Mesodermal cell (in vitro differentiated cells): ENCODE measurements around the gene EHBP1L1.
A peak's percentile ranks its signal among the peaks of the same experiment; 100 is the strongest.
"Not testable (repeated sequence)": the region's sequence is repeated elsewhere in the genome, so short reads cannot be mapped to it uniquely, and the experiment has no call there.

Experiments
- H3K27ac ChIP-seq: 2 replicates; pipeline ENCODE4 v1.7.0; 2013; ENCODE audit warnings: mild to moderate bottlenecking, low read depth, low read length, moderate library complexity; ENCODE audit not compliant: severe bottlenecking
- H3K36me3 ChIP-seq: 2 replicates; pipeline ENCODE4 v1.7.1; 2013; ENCODE audit warnings: mild to moderate bottlenecking, low read length, moderate library complexity; ENCODE audit not compliant: control insufficient read depth, insufficient read depth
- H3K4me1 ChIP-seq: one replicate; pipeline ENCODE4 v1.7.1; 2013; ENCODE audit warnings: mild to moderate bottlenecking, low read length; ENCODE audit not compliant: insufficient read depth, control insufficient read depth, poor library complexity, severe bottlenecking
- H3K4me3 ChIP-seq: 2 replicates; pipeline ENCODE4 v1.7.0; 2013; ENCODE audit warnings: low read length, control low read depth, mild to moderate bottlenecking; ENCODE audit not compliant: insufficient read depth, poor library complexity, severe bottlenecking; ENCODE audit errors: extremely low read depth
- H3K9me3 ChIP-seq: 2 replicates; pipeline ENCODE4 v1.7.1; 2013; ENCODE audit warnings: mild to moderate bottlenecking, low read length, moderate library complexity; ENCODE audit not compliant: control insufficient read depth
- WGBS, 2 experiments: methylation state at CpG; one replicate each; pipeline ENCODE4 v1.1.5; 2013; ENCODE audit warnings: missing lambda C conversion rate in 2 of 2; ENCODE audit not compliant: insufficient coverage in 2 of 2; 5-methylcytosine and 5-hydroxymethylcytosine counted together

The EHBP1L1 gene

DNA sequence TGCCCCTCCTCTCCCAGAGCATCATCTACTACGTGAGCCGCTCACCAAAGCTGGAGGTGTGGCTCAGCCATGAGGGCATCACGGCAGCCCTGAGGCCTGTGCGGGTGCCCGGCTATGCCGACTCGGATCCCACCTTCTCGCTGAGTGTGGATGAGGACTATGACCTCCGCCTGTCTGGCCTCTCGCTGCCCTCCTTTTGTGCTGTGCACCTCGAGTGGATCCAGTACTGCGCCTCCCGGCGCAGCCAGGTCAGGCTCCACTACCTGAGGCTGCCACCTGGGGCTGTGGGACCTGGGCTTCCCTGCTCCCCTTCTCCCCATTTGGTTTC lies 58.2 kb downstream of the EHBP1L1 start:
- peaks cover 69% of the 10 kb centered on the region for H3K36me3 ChIP-seq
- 95 to 97% methylated on average over 10 to 14 of the region's 14 CpGs for WGBS, 2 experiments

GRCh38 chr11:65634440-65634839 lies 58.6 kb downstream of the EHBP1L1 start:
- no peak overlapping the region for H3K27ac ChIP-seq
- no peak overlapping the region for H3K4me3 ChIP-seq
- peaks cover 68% of the 10 kb centered on the region for H3K36me3 ChIP-seq
- H3K4me1 ChIP-seq, result peaks cover 11% of the 10 kb centered on the region
- no peaks in the 10 kb centered on the region for H3K9me3 ChIP-seq
- 94 to 99% methylated on average over 9 to 11 of the region's 11 CpGs for WGBS, 2 experiments

More for the DNA sequence above, 58.2 kb downstream of the EHBP1L1 start:
- H3K9me3 ChIP-seq, result no peaks in the 10 kb centered on the region
- peaks cover 11% of the 10 kb centered on the region for H3K4me1 ChIP-seq
- H3K27ac ChIP-seq, result no peak overlapping the region
- no peak overlapping the region for H3K4me3 ChIP-seq

DNA sequence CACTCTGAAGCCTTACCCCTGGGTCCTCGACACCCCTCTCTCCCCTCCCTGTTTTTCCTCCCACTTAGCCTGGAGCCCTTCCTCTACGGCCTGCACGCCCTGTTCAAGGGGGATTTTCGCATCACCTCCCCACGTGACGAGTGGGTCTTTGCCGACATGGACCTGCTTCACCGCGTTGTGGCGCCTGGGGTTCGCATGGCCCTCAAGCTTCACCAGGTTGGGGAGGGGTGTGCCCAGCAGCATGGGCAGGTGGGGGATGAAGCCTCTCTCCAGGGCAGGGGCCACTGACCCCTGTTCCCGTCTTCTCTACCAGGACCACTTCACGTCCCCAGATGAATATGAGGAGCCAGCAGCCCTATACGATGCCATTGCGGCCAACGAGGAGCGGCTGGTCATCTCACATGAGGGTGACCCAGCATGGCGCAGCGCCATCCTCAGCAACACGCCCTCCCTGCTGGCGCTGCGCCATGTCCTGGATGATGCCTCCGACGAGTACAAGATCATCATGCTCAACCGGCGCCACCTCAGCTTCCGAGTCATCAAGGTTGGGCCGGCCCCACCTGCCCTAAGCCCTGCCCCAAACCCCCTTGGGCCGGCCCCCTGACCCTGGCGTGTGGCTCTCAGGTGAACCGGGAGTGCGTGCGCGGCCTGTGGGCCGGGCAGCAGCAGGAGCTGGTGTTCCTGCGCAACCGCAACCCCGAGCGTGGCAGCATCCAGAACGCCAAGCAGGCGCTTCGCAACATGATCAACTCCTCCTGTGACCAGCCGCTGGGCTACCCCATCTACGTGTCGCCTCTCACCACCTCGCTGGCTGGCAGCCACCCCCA lies 59.3 kb downstream of the EHBP1L1 start:
- Histone ChIP-seq H3K4me1 (peaks cover 11% of the 10 kb centered on the region), H3K27ac (no peak overlapping the region), H3K36me3 (peaks cover 66% of the 10 kb centered on the region), H3K9me3 (no peaks in the 10 kb centered on the region), H3K4me3 (no peak overlapping the region)
- 95 to 97% methylated on average over 41 to 42 of the region's 46 CpGs for WGBS, 2 experiments

DNA sequence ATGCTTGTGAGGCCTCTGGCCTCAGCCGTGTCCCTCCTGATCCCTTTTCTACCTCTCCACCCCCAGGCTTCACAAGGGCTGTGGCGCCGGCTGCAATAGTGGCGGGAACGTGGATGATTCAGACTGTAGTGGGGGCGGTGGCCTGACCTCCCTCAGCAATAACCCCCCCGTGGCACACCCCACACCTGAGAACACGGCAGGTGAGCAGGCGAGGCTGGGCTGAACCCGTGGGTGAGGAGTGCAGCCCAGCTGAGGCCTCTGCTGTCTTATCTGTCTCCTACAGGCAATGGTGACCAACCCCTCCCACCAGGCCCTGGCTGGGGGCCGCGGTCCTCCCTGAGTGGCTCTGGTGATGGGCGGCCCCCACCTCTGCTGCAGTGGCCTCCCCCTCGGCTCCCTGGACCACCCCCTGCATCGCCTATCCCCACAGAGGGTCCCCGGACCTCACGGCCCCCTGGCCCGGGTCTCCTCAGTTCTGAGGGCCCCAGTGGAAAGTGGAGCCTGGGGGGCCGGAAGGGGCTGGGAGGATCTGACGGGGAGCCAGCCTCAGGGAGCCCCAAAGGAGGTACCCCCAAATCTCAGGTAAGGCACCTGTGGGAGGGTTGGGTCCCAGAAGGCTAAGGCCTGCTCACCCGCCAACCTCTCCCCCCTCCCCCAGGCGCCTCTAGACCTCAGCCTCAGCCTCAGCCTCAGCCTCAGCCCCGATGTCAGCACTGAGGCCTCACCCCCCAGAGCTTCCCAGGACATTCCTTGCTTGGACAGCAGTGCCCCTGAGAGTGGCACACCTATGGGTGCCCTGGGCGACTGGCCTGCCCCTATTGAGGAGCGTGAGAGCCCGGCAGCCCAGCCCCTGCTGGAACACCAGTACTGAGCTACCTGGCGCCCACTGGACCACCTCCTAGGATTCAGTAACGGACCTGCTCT lies 60.5 kb downstream of the EHBP1L1 start:
- no peak overlapping the region for H3K27ac ChIP-seq

DNA sequence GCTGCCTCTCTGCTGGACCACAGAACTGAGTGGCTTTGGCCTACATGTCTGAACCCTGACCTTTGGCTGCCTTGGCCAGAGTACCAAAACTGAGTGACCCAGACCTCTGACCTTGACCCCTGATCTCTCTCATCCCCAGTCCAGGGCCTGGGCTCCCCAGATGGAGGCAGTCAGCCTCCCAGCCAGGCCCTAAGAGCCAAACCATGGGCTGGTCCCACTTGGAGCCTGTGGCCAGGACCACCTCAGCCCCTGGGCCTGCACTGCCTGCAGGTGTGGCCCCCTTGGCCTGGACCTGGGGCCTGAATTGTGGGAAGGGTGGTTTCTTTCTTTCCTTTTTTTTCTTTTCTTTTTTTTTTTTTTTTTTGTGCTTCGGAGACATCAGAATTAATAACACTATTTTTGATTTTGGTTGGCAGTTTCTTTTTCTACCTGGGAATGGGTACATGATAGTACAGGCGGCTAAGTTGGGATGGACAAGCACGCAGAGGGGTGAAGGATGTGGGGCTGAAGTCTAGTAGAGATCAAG lies 61.2 kb downstream of the EHBP1L1 start:
- Histone ChIP-seq H3K36me3 (peaks cover 64% of the 10 kb centered on the region), H3K27ac (peak overlapping the region; percentile 87), H3K4me3 (no peak overlapping the region), H3K4me1 (peaks cover 11% of the 10 kb centered on the region), H3K9me3 (no peaks in the 10 kb centered on the region)
- WGBS, 2 experiments, result 82 to 100% methylated on average over 2 of the region's 3 CpGs

More for the DNA sequence above, 60.5 kb downstream of the EHBP1L1 start:
- Histone ChIP-seq H3K9me3 (no peaks in the 10 kb centered on the region), H3K36me3 (peaks cover 61% of the 10 kb centered on the region), H3K4me1 (peaks cover 11% of the 10 kb centered on the region), H3K4me3 (no peak overlapping the region)
- WGBS, 2 experiments, result 96 to 97% methylated on average over 13 to 24 of the region's 28 CpGs

- Histone ChIP-seq H3K4me3 (peak within 1 kb of the TSS; percentile 65), H3K4me1 (peaks cover 11% of the 10 kb centered on the region), H3K9me3 (no peaks in the 10 kb centered on the region), H3K36me3 (peaks cover 69% of the 10 kb centered on the region), H3K27ac (peak within 1 kb of the TSS; percentile 87)
- 6 to 9% methylated on average over 24 to 27 of the region's 46 CpGs for WGBS, 2 experiments
Observed at GRCh38 chr11:65637794-65638419, 62.1 kb downstream of the EHBP1L1 start, which contains the start of gene SIPA1. SIPA1 (plus strand) TSS chr11:65638101; CDS start chr11:65640922, 2,821 bp downstream.

DNA sequence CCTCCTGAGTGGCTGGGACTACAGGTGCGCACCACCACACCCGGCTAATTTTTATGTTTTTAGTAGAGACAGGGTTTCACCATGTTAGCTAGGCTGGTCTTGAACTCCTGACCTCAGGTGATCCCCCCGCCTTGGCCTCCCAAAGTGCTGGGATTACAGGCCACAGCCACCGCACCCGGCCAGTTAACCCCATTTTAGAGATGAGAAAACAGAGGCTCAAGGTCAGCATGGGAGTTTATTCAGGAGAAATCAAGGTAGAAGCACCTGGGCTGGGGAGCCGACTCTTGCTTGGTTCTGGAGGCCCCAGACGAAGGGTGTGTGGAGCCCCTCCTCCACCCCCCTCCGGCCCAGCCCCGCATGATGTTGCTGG lies 63.4 kb downstream of the EHBP1L1 start:
- not testable (repeated sequence) for H3K9me3 ChIP-seq, H3K27ac ChIP-seq, H3K4me3 ChIP-seq
- Histone ChIP-seq H3K4me1 (peaks cover 11% of the 10 kb centered on the region), H3K36me3 (peaks cover 65% of the 10 kb centered on the region)
- WGBS, 2 experiments, result 97 to 100% methylated on average over 5 of the region's 9 CpGs

DNA sequence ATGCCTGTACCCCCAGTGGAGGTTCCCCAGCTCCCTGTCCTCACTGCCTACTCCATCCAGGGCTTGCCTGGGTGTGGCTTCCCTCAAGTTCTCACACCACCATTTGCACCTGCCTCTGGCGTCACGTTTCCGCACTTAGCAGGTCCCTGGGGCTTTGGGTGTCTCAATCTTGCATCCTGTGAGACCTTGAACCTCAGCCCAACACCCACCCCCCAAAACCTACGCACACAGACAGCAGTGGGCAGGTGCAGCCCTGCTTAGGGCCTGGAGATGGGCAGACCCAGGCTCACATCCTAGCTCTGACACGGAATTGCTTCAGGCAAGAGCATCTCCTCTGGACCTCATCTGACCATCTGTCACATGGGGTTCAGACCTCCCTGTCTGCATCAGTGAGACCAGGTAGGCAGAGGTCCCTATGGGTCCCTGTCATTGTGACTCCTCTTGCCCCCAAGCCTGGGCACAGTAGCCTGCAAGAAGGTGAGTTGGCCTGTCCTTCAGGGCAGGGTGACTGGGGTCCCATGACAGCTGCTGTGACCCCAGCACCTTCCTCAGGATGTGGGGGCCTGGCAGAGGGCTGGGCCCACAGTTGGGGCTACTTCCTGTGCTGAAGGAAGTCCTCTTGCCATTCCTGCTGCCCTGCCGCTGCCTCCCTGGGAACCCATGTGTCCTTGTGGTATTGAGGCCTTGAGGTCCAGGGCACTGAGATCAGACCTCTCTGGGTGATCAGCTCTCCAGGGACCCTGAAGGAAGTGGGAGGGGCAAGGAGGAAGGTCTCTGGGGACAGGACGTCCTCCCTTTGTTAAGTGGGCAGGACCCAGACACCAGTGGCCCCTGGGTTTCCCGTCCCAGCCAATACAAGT lies 64.0 kb downstream of the EHBP1L1 start:
- 86 to 97% methylated on average over 6 to 8 of the region's 8 CpGs for WGBS, 2 experiments
- Histone ChIP-seq H3K4me3 (no peak overlapping the region), H3K36me3 (peaks cover 65% of the 10 kb centered on the region), H3K9me3 (no peaks in the 10 kb centered on the region), H3K4me1 (peaks cover 11% of the 10 kb centered on the region), H3K27ac (no peak overlapping the region)

DNA sequence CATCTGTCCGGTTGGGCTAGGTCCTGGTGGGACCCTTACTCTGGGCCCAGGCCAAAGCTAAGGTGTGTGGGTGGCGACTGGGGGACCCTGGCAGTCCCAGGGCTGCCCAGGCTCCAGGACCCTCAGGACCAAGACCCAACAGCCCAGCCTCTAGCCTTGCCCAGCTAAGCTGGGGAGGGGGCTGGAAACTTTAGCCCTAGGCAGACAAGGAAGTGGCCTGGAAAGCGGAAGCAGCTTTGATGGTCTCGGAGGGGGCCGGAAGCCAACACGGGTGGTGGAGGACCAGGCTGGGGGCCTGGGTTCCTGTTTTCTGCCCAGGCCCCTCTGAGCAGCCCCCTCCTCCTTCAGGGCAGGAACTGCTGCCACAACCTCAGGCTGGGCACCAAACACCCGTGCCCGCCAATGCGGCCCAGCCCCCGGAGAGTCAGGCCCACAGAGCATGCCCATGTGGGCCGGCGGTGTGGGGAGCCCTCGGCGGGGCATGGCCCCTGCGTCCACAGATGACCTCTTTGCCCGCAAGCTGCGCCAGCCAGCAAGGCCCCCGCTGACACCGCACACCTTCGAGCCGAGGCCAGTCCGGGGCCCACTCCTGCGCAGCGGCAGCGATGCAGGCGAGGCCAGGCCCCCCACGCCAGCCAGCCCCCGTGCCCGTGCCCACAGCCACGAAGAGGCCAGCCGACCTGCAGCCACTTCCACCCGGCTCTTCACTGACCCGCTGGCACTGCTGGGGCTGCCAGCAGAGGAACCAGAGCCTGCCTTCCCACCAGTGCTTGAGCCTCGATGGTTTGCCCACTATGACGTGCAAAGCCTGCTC lies 64.8 kb downstream of the EHBP1L1 start:
- Histone ChIP-seq H3K4me1 (peaks cover 13% of the 10 kb centered on the region), H3K36me3 (peaks cover 65% of the 10 kb centered on the region), H3K27ac (no peak overlapping the region), H3K4me3 (no peak overlapping the region), H3K9me3 (no peaks in the 10 kb centered on the region)
- WGBS, 2 experiments, result 93 to 95% methylated on average over 29 to 35 of the region's 35 CpGs
